Endothelial cell of hepatic sinusoid (primary cell): ENCODE data around the gene DPM2.

Source experiments
- in situ Hi-C: cut with HindIII; loops from 2 replicates; pipeline ENCODE4 v1.10.0; 2017; ENCODE audit warnings: low sequenced_read_pairs

DPM2 gene

GRCh38 chr9:127974001-127974768 lies 36.5 kb upstream of the DPM2 start:
- in situ Hi-C loops, result no loop called here

GRCh38 chr9:127973169-127974000 lies 35.7 kb upstream of the DPM2 start:
- in situ Hi-C loops, result no loop called here

- in situ Hi-C loops, result no loop called here
These were observed 34.7 kb upstream of the DPM2 start for GRCh38 chr9:127972236-127972871.

GRCh38 chr9:127971357-127972235 lies 33.9 kb upstream of the DPM2 start:
- in situ Hi-C loops, result no loop called here

GRCh38 chr9:127970401-127971313 lies 33.0 kb upstream of the DPM2 start:
- in situ Hi-C loops, result no loop called here

GRCh38 chr9:127968700-127969383 lies 31.2 kb upstream of the DPM2 start:
- in situ Hi-C loops, result no loop called here

- in situ Hi-C loops, result no loop called here
These were observed 30.4 kb upstream of the DPM2 start for GRCh38 chr9:127968042-127968441.

- in situ Hi-C loops, result no loop called here
These were observed 29.6 kb upstream of the DPM2 start for GRCh38 chr9:127967151-127967809.

GRCh38 chr9:127966416-127967150 lies 28.9 kb upstream of the DPM2 start:
- in situ Hi-C loops, result no loop called here

GRCh38 chr9:127965953-127966352 lies 28.3 kb upstream of the DPM2 start:
- in situ Hi-C loops, result no loop called here

- in situ Hi-C loops, result no loop called here
These were observed 25.9 kb upstream of the DPM2 start for GRCh38 chr9:127963359-127964064.

- in situ Hi-C loops, result no loop called here
These were observed 25.3 kb upstream of the DPM2 start for GRCh38 chr9:127963041-127963358.

GRCh38 chr9:127962278-127962677 lies 24.6 kb upstream of the DPM2 start:
- in situ Hi-C loops, result no loop called here

- in situ Hi-C loops, result no loop called here
These were observed 24.0 kb upstream of the DPM2 start for GRCh38 chr9:127961613-127962155.

- in situ Hi-C loops, result no loop called here
These were observed 23.5 kb upstream of the DPM2 start for GRCh38 chr9:127961155-127961490.

GRCh38 chr9:127960410-127961154 lies 22.9 kb upstream of the DPM2 start:
- in situ Hi-C loops, result no loop called here
